NCI-H1092 treated with DMSO at 0.1 percent for 48 hours (cell line): ENCODE measurements around the gene LNPEP.
A peak's percentile ranks its signal among the peaks of the same experiment; 100 is the strongest.

Source experiments
- DNase-seq: peaks from one replicate; lab custom pipeline; 2025; lab: John Stamatoyannopoulos, UW

Gene LNPEP

DNA sequence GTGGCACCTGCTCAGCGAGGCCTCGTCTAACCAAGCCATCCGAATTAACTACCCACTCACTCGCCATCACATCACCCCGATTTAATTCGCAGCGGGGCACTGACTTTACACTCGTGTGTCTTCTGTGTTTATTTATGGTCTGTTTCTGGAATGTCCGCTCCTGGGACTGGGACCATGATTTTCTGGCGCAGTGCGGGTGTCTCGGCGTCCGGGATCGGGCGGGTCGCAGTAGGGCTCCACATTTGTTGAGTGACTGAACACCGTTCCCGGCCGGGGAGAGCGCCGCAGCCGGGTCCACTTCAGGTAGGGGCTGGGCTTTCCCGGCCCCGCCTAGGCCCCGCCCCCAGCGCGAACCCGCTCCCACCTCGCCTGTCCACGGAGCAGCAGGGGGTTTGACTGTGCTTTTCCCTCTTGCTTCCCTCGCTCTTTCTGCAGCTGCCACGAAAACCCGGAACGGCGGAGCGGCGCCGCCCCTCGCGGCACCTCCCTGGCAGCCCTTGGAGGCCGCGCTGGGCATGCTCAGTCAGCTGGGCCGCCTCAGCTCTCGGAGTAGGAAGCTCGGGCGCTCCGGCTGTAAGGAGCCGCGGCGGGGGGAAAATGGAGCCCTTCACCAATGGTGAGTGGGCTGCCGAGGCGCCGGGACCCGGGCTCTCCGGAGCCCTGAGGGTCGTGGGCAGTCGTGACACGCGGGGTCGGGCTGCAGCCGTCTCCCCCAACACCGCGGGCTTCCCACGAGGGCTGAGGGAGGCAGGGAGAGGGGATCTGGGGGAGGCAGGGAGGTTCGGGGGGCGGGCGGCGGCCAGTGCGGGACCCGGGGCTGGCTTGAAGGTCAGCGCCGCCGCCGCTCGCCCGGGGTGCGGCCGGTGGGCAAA is at the start of gene LNPEP:
Gene LNPEP, plus strand, starts transcription at position 522 of the 872 bp plus-strand sequence. Its CDS starts 76 bp downstream, at position 598.
- DNase-seq = peak; percentile 95

DNA sequence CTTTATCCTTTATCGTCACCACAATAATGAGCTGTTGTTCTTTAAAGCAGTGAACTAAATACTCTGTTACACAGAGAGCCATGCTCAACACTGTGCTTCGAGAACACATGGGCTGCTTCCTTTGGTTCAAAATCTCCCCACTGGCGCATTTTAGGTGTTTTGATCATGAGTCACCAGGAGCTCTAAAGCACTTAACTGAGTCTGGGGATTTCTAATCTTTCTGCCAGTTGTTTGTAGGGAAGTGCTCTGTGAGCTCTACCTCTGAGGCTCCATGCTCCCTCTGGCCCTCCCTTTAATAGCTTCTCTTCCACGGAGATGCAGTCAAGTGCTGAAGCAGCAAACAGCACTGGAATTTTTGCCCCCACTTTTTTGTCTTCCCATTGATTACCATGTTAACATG is 42.5 kb upstream of the LNPEP start:
- no peak for DNase-seq

DNA sequence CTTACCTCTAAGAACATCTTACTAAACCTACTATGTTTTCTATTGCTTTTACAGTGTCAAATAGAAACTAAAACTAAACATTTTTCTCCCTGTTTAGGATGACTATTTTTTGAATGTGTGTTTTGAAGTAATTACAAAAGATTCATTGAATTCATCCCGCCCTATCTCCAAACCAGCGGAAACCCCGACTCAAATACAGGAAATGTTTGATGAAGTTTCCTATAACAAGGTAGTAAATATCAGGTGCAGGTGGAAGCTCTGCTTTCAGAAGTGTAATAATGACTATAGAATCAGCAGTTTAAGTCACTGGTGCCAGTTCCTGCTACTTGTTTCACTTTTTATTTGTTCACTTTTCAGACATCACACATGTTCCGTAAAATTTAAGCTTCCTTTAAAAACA is 39.6 kb upstream of the LNPEP start:
- DNase-seq = no peak

DNA sequence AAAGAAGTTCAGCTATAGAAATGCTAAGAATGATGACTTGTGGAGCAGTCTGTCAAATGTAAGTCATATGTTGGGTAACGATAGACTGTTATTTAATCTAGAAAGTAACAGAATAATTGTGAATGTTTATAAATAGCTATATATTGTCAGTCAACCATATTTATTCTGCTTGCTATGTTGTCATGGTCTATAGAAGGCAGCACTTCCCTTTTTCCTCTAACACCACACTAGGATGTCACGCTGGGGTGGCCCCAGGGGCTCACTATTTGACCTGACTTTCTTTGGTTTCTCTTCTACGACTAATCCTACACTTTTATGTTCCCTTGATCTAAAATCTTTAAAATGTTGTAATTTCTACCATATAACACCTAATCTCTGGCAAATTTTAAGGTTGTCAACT is 39.1 kb upstream of the LNPEP start:
- no peak for DNase-seq

DNA sequence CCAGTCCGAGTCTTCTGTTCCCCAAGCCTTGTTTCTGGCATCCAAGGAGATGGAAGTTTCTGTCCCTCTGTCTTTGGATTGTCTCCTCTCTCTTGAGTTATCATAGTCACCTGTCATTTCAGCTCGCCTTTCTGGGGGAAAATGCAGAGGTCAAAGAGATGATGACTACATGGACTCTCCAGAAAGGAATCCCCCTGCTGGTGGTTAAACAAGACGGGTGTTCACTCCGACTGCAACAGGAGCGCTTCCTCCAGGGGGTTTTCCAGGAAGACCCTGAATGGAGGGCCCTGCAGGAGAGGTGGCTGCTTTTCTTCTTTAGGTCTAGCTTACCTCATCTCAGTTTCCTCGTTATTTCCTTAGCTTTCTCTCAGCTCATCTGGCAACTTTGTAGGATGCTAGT is 34.5 kb upstream of the LNPEP start:
- no peak for DNase-seq

DNA sequence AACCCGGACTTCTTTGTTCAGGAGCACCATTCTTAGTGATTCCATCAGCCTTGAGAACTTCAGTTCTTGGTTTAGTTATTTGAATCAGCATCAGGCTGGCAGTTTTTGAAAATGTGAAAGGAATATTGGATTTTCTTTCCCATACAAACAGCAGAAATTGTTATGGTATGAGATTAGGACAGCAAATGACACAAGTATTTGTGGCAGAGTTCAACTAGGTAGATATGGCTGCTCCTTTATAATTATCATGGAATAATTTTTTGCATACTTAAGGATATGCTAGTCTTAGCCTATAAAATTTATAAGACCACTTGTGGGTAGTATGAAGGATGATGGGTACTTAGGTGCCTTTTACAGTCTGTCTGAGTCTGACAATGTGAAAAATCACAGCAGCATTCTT is 34.0 kb upstream of the LNPEP start:
- no peak for DNase-seq

DNA sequence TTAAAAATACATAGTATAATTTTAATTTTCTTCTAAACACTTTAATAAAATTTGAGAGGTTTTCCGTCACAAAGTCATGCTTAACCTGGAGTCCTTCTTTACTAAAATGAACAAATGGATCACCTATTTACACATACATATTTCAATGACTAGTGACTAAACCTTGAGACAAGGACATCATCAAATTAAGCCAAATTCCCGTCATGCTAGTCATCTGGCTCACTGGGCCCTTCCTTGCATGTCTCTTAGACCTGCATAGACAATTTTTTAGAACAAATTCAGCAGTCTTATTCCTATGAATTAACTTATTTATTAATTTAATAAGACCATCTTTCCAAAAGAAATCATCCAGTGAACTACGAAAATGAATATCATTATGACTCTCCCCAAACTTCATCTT is 33.0 kb upstream of the LNPEP start:
- no peak for DNase-seq

DNA sequence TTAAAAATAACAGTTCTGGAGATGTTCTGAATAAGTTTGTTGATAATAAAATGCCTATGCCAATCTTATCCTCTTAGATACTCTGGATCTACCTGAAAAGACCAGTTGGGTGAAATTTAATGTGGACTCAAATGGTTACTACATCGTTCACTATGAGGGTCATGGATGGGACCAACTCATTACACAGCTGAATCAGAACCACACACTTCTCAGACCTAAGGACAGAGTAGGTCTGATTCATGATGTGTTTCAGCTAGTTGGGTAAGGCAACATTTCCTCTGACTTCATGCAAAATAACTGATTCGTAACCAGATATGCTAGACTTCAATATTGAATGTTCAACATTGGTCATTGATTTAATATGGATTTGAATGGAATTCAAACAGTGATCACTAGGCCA is 32.6 kb upstream of the LNPEP start:
- no peak for DNase-seq

DNA sequence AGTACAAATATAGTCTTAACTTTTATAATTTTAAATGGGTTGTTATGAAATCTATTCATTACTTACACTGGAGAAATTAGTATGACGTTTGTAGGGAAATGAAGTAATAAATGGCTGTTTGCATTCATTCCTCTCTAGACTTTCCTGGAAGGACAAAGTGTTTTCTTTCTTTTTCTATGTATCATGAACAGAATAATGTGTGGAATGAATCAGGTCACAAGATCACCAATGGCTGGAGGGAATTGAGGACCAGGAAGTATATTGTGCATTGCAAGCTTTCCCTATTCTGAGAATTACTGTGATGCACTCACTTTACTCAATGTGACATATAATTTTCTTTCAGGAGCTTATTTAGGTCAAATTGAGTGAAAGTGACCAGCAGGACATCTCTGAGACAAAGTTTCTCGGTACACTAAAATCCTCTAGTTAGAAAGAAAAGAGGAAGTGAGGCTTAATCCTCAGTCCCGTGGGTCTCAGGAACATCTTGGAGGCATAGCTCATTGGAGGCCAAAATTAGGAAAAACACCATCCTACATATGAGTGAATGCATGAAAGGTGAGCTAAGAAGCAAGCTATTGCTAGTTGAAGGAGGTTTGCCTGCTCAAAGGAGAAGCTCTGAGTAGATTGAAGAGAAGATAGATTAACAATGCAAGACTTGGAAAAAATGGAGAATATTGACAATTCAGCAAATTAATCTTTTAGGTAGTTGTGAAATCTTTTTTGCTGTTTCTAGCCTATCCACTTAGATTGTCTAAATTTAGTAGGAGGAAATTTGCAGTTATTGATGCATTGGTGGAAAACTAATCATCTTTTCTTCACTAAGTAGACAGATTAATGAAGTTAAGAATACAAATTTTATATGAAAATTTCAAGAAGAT is 31.6 kb upstream of the LNPEP start:
- no peak for DNase-seq

DNA sequence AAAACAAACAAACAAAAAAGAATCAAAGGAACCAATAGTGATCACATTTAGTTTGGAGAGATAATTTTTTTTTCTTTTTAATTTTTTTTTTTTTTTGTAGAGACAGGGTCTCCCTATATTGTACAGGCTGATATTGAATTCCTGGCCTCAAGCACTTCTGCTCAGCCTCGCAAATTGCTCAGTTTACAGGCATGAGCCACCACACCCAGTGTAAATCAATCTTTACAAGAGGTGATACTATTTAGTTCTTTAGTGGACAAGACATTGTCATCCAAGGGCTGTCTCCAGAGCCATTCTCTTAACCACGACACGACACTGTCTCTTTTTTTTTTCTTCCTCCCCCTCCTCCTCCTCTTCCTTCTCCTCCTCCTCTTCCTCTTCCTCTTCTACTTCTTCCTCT is 30.0 kb upstream of the LNPEP start:
- DNase-seq = no peak

DNA sequence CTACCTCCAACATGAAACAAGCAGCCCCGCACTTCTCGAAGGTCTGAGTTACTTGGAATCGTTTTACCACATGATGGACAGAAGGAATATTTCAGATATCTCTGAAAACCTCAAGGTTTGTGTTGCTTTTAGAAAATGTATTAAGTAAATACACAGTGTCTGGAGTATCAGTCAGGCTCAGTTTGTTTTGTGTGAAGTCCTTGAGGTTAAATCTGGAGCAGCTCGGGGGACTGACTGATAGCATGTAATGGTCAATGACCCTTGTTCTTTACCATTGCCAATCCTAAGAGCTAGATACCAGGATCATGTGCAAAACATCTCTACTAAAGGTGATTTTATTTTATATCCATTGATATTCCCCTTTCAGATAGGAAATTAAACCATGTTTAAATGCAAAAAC is 26.9 kb upstream of the LNPEP start:
- no peak for DNase-seq

DNA sequence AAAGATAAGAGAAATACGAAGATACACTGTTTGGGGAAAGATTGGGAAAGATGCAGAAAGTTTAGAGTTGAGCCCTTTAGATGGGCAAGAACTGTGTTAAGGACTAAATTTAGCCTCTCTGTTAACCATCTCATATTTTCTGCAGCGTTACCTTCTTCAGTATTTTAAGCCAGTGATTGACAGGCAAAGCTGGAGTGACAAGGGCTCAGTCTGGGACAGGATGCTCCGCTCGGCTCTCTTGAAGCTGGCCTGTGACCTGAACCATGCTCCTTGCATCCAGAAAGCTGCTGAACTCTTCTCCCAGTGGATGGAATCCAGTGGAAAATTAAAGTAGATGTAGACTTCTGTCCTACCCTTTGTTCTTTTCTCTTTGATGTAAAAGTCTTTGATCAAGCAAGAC is 26.4 kb upstream of the LNPEP start:
- no peak for DNase-seq

DNA sequence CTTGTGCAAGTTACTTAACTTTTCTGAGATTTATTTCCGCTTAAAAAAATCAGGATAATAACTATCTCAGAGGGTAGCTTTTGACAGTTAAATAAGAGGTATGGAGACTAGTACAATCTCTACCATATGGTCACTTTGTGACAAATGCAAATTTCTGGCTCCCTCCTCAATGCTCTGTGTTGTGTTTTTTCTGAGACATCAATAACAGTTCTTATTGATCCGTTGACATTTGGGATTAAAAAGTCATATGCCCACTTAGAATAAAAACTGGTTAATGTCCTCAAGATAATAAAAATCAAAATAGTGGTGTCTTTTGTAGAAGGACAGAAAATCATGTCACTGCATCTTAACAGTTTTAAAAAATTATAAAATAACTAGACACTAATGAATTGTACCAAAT is 24.7 kb upstream of the LNPEP start:
- no peak for DNase-seq

DNA sequence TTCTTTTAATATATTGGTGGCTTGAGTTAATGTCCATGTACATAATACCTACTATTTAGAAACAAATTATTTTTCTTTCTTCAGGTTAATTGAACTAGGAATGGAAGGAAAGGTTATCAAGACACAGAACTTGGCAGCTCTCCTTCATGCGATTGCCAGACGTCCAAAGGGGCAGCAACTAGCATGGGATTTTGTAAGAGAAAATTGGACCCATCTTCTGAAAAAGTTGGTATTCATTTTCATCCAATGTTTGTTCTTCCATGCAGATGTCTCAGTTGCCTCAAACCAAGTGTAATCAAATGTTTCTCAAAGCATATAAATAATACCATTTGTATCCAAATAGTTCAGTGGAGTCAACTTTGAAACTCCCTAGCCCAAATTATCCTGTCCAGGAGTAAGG is 22.6 kb upstream of the LNPEP start:
- no peak for DNase-seq

DNA sequence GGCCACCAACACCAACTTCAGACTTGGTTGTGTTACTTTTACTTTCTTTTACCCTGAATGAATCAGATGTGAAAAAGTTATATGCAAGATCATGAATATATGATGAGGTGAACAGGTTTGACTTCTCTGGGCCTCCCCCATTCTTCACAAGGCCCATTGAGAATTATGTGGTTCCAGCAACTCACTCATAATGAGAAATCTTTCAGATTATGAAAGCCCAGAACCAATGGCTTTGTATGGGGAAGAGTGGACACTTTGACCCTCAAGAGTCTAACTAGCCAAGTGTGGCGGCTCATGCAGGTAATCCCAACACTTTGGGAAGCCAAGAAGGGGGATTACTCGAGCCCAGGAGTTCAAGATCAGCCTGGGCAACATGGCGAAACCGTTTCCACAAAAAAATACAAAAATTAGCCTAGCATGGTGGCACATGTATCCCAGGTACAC is 16.1 kb upstream of the LNPEP start:
- DNase-seq = no peak

DNA sequence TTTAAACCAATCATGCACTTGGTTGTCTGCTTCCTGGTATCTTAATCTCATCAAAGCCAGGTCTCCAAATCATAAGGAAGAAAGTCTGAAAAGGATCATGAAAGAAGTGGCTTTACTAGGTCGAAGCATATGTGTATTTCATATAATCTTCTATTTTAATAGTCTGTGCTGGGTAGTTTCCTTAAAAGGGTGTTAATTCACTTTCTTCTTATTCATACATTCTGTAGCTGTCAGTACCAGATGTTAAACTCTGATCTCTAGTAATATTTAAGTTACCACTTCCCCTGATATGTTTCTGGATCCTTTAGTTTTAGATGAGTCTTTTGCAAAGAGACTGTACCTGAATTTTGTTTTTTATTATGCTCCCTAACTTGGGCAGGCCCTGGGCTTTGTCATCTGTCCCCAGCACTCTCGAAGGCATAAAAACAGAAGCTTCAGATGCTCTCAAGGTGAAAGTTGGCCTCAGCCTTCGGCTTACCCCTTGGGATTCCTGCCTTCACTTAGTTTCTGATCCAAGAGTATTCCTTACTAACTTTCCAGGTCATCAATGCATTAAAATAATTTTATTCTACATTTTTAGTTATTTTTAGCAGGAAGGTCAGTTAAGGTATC is 15.0 kb upstream of the LNPEP start:
- DNase-seq = no peak

DNA sequence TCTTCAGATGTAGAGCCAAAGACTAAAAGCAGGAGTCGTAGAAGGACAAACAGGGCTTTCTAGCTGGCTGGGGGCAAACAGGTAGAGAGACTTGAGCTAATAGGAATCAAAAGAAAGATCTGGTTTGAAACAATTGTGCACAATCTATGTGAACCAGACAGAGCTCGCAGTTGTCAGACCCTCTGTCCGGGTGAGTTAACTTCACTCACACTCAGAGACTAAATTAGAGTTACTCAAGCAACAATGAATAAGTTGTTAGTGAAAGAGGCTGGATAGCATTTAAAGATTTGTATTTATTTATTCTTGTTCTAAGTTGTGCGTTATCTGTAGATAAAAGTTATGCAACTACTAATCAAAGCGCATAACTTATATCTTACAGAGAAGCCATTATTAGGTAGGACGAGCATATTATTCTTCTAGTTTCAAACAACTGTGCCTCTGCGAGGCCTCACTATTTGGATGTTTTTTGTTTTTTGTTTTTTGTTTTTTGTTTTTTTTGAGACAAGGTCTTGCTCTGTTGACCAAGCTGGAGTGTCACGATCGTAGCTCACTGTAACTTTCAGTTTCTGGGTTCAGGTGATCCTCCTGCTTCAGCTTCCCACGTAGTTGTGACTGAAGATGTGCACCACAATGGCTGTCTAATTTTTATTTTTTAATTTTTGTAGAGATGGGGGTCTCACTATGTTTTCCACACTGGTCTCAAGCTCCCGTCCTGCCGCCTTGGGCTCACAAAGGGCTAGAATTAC is 13.2 kb upstream of the LNPEP start:
- DNase-seq = no peak

DNA sequence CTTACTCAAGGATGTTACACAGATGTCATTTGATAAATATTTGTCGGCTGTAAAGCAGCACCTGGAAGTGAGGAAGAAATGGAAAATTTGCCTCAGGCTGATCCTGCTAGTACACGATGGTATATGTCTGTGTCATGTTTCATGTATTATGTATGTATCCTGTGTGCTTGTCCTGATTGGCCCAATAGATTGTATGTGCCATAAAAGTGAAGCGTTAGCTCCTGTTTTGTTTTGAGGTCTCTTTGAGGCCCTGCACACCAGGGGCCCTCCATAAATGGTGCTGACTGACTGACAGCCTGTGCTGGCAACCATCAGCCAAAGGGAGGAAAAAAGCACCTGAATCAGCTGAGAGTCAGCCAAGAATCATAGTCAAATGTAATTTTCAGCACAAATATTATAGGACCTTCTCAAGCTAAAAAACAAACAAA is 11.8 kb upstream of the LNPEP start:
- peak; percentile 45 for DNase-seq

DNA sequence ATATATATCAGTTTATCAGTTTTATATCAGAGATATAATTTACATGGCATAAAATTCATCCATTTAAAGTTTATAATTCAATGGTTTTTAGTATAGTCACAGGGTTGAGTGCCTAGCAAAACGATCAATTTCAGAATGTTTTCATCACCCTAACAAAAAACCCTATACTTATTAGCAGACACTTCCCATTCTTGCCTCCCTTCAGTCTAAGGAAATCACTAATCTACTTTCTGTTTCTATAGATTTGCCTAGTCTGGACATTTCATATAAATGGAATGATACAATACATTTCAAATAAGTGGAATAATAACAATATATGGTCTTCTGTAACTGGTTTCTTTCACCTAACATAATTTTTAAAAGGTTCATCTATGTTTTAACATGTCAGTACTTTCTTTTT is 9.6 kb upstream of the LNPEP start:
- no peak for DNase-seq

DNA sequence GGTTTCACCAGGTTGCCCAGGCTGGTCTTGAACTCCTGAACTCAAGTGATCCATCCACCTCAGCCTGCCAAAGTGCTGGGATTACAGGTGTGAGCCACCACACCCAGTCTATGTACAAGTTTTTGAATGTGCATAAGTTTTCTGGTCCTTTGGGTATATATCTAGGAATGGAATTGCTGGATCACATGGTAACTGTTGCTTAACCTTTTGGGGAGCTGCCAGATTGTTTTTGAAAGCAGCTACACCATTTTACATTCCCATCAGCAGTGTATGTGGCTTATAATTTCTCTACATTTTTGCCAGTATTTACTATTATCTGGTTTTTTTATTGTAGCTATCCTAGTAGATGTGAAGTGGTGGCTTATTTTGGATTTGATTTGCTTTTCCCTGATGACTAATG is 8.9 kb upstream of the LNPEP start:
- no peak for DNase-seq

DNA sequence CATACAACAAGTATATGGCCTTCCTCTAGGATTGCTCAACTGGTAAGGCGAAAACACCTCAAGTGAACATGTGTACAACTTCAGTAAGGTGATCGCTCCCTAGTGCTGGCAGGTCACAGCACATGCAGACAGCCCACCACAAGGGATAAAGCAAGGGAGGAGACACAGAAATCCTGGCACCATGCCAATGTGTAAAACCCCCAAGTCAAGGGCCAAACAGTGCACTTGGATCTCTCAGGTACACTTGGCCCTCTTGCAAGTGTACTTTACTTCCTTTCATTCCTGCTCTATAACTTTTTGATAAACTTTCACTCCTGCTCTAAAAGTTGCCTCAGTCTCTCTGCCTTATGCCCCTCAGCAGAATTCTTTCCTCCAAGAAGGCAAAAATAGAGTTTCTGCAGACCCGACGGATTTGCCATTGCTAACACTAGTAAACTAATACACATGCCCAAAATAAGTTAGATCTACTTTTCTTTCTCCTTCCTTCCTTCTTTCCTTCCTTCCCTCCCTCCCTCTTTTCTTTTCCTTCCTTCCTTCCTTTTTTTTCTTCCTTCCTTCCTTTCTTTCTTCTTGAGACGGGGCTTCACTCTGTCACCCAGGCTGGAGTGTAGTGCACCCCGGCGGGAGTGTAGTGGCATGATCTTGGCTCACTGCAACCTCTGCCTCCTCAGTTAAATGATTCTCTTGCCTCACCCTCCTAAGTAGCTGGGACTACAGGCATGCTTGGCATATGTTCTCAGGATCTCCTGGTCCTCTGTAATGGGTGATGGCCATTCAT is 6.8 kb upstream of the LNPEP start:
- no peak for DNase-seq
